ENCODE measurements around the gene CFTR.

The CFTR gene

DNA sequence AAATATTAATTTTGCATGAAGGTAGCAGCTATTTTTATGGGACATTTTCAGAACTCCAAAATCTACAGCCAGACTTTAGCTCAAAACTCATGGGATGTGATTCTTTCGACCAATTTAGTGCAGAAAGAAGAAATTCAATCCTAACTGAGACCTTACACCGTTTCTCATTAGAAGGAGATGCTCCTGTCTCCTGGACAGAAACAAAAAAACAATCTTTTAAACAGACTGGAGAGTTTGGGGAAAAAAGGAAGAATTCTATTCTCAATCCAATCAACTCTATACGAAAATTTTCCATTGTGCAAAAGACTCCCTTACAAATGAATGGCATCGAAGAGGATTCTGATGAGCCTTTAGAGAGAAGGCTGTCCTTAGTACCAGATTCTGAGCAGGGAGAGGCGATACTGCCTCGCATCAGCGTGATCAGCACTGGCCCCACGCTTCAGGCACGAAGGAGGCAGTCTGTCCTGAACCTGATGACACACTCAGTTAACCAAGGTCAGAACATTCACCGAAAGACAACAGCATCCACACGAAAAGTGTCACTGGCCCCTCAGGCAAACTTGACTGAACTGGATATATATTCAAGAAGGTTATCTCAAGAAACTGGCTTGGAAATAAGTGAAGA is 112.3 kb downstream of the CFTR start:
- no peak overlapping the region for H2AFZ ChIP-seq (ENCODE audit: low read length)
- H3K9ac ChIP-seq (ENCODE audit: low read length) = no peak overlapping the region
- no peaks in the 10 kb centered on the region for H3K9me3 ChIP-seq (replicated peaks; ENCODE audit: insufficient read depth, low read length)
- no peaks in the 10 kb centered on the region for H3K36me3 ChIP-seq (replicated peaks; ENCODE audit: insufficient read depth, low read length)
- TF ChIP-seq, protein P1, sequence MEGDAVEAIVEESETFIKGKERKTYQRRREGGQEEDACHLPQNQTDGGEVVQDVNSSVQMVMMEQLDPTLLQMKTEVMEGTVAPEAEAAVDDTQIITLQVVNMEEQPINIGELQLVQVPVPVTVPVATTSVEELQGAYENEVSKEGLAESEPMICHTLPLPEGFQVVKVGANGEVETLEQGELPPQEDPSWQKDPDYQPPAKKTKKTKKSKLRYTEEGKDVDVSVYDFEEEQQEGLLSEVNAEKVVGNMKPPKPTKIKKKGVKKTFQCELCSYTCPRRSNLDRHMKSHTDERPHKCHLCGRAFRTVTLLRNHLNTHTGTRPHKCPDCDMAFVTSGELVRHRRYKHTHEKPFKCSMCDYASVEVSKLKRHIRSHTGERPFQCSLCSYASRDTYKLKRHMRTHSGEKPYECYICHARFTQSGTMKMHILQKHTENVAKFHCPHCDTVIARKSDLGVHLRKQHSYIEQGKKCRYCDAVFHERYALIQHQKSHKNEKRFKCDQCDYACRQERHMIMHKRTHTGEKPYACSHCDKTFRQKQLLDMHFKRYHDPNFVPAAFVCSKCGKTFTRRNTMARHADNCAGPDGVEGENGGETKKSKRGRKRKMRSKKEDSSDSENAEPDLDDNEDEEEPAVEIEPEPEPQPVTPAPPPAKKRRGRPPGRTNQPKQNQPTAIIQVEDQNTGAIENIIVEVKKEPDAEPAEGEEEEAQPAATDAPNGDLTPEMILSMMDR (IDR thresholded peaks at IDR 0.05; ENCODE audit: low read length) = no peak
- TF ChIP-seq EZH2 (optimal IDR thresholded peaks at IDR 0.05; ENCODE audit: low read depth, low read length) (no peak), EZH2phosphoT487 (IDR thresholded peaks at IDR 0.05; ENCODE audit: low read length) (no peak)
- peaks cover 17% of the 10 kb centered on the region for H3F3A ChIP-seq (ENCODE audit: insufficient read depth, low read length)
- H3K4me1 ChIP-seq (ENCODE audit: low read length) = peaks cover 28% of the 10 kb centered on the region
- no peak overlapping the region for H3K27ac ChIP-seq (ENCODE audit: low read length)
- no peak overlapping the region for H3K4me2 ChIP-seq (ENCODE audit: low read depth, low read length)
- 0 out of 2 replicates have a peak, but pooled peaks cover 2% of the 10 kb centered on the region for H3K9me2 ChIP-seq (replicated peaks; ENCODE audit: insufficient read depth, low read length)
- 0 out of 2 replicates have a peak, but pooled peaks cover 7% of the 10 kb centered on the region for H3K27me3 ChIP-seq (replicated peaks; ENCODE audit: insufficient read depth, low read length)
- H3K79me2 ChIP-seq (ENCODE audit: low read length) = no peaks in the 10 kb centered on the region
- no peak for DNase-seq
- no peaks in the 10 kb centered on the region for H4K20me1 ChIP-seq (ENCODE audit: insufficient read depth, low read length)
- no peak overlapping the region for H3K4me3 ChIP-seq (ENCODE audit: low read length)

DNA sequence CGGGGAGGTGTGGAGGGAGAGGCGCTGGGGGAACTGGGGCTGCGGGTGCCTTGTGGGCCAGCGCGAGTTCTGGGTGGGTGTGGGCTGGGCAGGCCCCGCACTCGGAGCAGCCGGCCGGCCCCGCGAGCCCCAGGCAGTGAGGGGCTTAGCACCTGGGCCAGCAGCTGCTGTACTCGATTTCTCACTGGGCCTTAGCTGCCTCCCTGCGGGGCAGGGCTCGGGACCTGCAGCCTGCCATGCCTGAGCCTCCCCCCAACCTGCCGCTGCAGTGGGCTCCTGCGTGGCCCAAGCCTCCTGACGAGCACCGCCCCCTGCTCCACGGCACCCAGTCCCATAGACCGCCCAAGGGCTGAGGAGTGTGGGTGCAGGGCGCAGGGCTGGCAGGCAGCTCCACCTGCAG is 116.3 kb downstream of the CFTR start:
- H3K36me3 ChIP-seq (replicated peaks; ENCODE audit: insufficient read depth, low read length) = no peaks in the 10 kb centered on the region
- no peaks in the 10 kb centered on the region for H3K9me3 ChIP-seq (replicated peaks; ENCODE audit: insufficient read depth, low read length)
- H3K79me2 ChIP-seq (ENCODE audit: low read length) = no peaks in the 10 kb centered on the region
- 0 out of 2 replicates have a peak, but pooled peaks cover 2% of the 10 kb centered on the region for H3K27me3 ChIP-seq (replicated peaks; ENCODE audit: insufficient read depth, low read length)
- H3F3A ChIP-seq (ENCODE audit: insufficient read depth, low read length) = no peaks in the 10 kb centered on the region
- no peak for DNase-seq
- TF ChIP-seq, protein P1 (IDR thresholded peaks at IDR 0.05; ENCODE audit: low read length) = no peak
- TF ChIP-seq EZH2 (optimal IDR thresholded peaks at IDR 0.05; ENCODE audit: low read depth, low read length) (no peak), EZH2phosphoT487 (IDR thresholded peaks at IDR 0.05; ENCODE audit: low read length) (no peak)
- H3K9me2 ChIP-seq (replicated peaks; ENCODE audit: insufficient read depth, low read length) = 0 out of 2 replicates have a peak, but pooled peaks cover 2% of the 10 kb centered on the region
- H3K4me1 ChIP-seq (ENCODE audit: low read length) = no peaks in the 10 kb centered on the region
- no peak overlapping the region for H3K27ac ChIP-seq (ENCODE audit: low read length)
- no peak overlapping the region for H3K4me3 ChIP-seq (ENCODE audit: low read length)
- H3K9ac ChIP-seq (ENCODE audit: low read length) = no peak overlapping the region
- H4K20me1 ChIP-seq (ENCODE audit: insufficient read depth, low read length) = no peaks in the 10 kb centered on the region
- H3K4me2 ChIP-seq (ENCODE audit: low read depth, low read length) = no peak overlapping the region
- H2AFZ ChIP-seq (ENCODE audit: low read length) = no peak overlapping the region

DNA sequence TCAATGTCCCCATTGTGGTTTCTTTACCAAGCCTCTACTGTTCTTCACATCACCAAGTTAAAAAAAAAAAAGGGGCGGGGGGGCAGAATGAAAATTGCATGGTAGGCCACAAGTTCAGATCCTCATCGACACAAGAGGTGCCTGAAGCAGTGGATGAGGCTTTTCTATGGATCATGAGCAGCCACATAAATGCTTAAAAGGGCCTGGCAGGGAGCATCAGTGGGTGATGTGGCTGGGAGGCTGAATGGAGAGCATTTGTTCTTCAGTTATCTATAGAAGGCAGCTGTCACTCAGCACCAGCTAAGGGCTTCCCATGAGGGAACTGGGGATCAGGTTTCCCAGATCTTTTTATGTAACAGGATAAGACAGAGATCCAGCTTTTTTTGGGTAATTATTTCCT is 117.9 kb downstream of the CFTR start:
- no peaks in the 10 kb centered on the region for H3F3A ChIP-seq (ENCODE audit: insufficient read depth, low read length)
- H3K79me2 ChIP-seq (ENCODE audit: low read length) = no peaks in the 10 kb centered on the region
- no peaks in the 10 kb centered on the region for H3K9me3 ChIP-seq (replicated peaks; ENCODE audit: insufficient read depth, low read length)
- no peak overlapping the region for H3K4me2 ChIP-seq (ENCODE audit: low read depth, low read length)
- no peaks in the 10 kb centered on the region for H4K20me1 ChIP-seq (ENCODE audit: insufficient read depth, low read length)
- no peaks in the 10 kb centered on the region for H3K9me2 ChIP-seq (replicated peaks; ENCODE audit: insufficient read depth, low read length)
- TF ChIP-seq, protein P1 (IDR thresholded peaks at IDR 0.05; ENCODE audit: low read length) = no peak
- TF ChIP-seq EZH2 (optimal IDR thresholded peaks at IDR 0.05; ENCODE audit: low read depth, low read length) (no peak), EZH2phosphoT487 (IDR thresholded peaks at IDR 0.05; ENCODE audit: low read length) (no peak)
- no peaks in the 10 kb centered on the region for H3K27me3 ChIP-seq (replicated peaks; ENCODE audit: insufficient read depth, low read length)
- no peak for DNase-seq
- no peak overlapping the region for H3K4me3 ChIP-seq (ENCODE audit: low read length)
- H3K36me3 ChIP-seq (replicated peaks; ENCODE audit: insufficient read depth, low read length) = no peaks in the 10 kb centered on the region
- H3K27ac ChIP-seq (ENCODE audit: low read length) = no peak overlapping the region
- no peak overlapping the region for H3K9ac ChIP-seq (ENCODE audit: low read length)
- H3K4me1 ChIP-seq (ENCODE audit: low read length) = no peaks in the 10 kb centered on the region
- H2AFZ ChIP-seq (ENCODE audit: low read length) = no peak overlapping the region
